ENCODE measurements around the gene TXNL4A. TPM values are rescaled to one million over a fixed set of nuclear protein-coding genes. Genes with fewer than 3 reads are reported as not detected.

Gene TXNL4A
- total and polyA plus RNA-seq, 2 donors (not counting 1 experiment from before 2014, with no cell fraction given) = 39.5 to 101 TPM

- no peak overlapping the region for H2AFZ ChIP-seq (ENCODE audit: low read length)
- H3K79me2 ChIP-seq (ENCODE audit: control insufficient read depth, insufficient read depth, low read length) = peaks cover 41% of the 10 kb centered on the region
- DNase-seq (ENCODE audit: low read depth in 2 of 2) = no peak
- no peak for TF ChIP-seq CTCF (conservative IDR thresholded peaks at IDR 0.05 in 1 of 2, IDR thresholded peaks at IDR 0.05 in 1 of 2; ENCODE audit: low read depth in 1 of 2, low read length in 2 of 2)
- no peak for TF ChIP-seq EZH2 (IDR thresholded peaks at IDR 0.05; ENCODE audit: low read length, missing control alignments)
- peak overlapping the region; percentile 97 for H3K4me2 ChIP-seq (ENCODE audit: extremely low read depth, insufficient read depth, low read length)
- no peaks in the 10 kb centered on the region for H3K36me3 ChIP-seq (ENCODE audit: control insufficient read depth, insufficient read depth, low read length)
- H3K27ac ChIP-seq (ENCODE audit: insufficient read depth, low read length) = peak overlapping the region; percentile 98
- no peaks in the 10 kb centered on the region for H3K9me3 ChIP-seq (ENCODE audit: control insufficient read depth, insufficient read depth, low read depth, low read length)
- peak overlapping the region; percentile 82 to 96 (median 90) for H3K4me3 ChIP-seq (replicated peaks in 1 of 4; ENCODE audit: control extremely low read depth in 1 of 4, insufficient read depth in 1 of 4, low read depth in 3 of 4, low read length in 4 of 4)
- H4K20me1 ChIP-seq (ENCODE audit: control insufficient read depth, extremely low read depth, insufficient read depth, low read length) = peaks cover 2% of the 10 kb centered on the region
- no peaks in the 10 kb centered on the region for H3K27me3 ChIP-seq (ENCODE audit: control insufficient read depth, insufficient read depth, low read length)
- H3K4me1 ChIP-seq (ENCODE audit: control insufficient read depth, extremely low read depth, insufficient read depth, low read length) = peaks cover 2% of the 10 kb centered on the region
- peak overlapping the region; percentile 97 for H3K9ac ChIP-seq (ENCODE audit: insufficient read depth, low read length)
Measured at GRCh38 chr18:79989195-79989497, 783 bp upstream of the TXNL4A start.

GRCh38 chr18:79988071-79988450 lies 302 bp downstream of the TXNL4A start:
- TF ChIP-seq EZH2 (IDR thresholded peaks at IDR 0.05; ENCODE audit: low read length, missing control alignments) = no peak
- peak; percentile 18 to 30 for TF ChIP-seq CTCF (conservative IDR thresholded peaks at IDR 0.05 in 1 of 2, IDR thresholded peaks at IDR 0.05 in 1 of 2; ENCODE audit: low read depth in 1 of 2, low read length in 2 of 2)
- Histone ChIP-seq H2AFZ (ENCODE audit: low read length) (peak overlapping the region; percentile 78), H4K20me1 (ENCODE audit: control insufficient read depth, extremely low read depth, insufficient read depth, low read length) (peaks cover 2% of the 10 kb centered on the region), H3K9me3 (ENCODE audit: control insufficient read depth, insufficient read depth, low read depth, low read length) (no peaks in the 10 kb centered on the region), H3K79me2 (ENCODE audit: control insufficient read depth, insufficient read depth, low read length) (peaks cover 52% of the 10 kb centered on the region), H3K27ac (ENCODE audit: insufficient read depth, low read length) (peak overlapping the region; percentile 98), H3K4me2 (ENCODE audit: extremely low read depth, insufficient read depth, low read length) (peak overlapping the region; percentile 90), H3K4me3 (replicated peaks in 1 of 4; ENCODE audit: control extremely low read depth in 1 of 4, insufficient read depth in 1 of 4, low read depth in 3 of 4, low read length in 4 of 4) (peak overlapping the region; percentile 82 to 96 (median 94)), H3K4me1 (ENCODE audit: control insufficient read depth, extremely low read depth, insufficient read depth, low read length) (peaks cover 2% of the 10 kb centered on the region), H3K9ac (ENCODE audit: insufficient read depth, low read length) (peak overlapping the region; percentile 97), H3K27me3 (ENCODE audit: control insufficient read depth, insufficient read depth, low read length) (no peaks in the 10 kb centered on the region), H3K36me3 (ENCODE audit: control insufficient read depth, insufficient read depth, low read length) (no peaks in the 10 kb centered on the region)
- peak; percentile 39 to 58 for DNase-seq (ENCODE audit: low read depth in 2 of 2)

DNA sequence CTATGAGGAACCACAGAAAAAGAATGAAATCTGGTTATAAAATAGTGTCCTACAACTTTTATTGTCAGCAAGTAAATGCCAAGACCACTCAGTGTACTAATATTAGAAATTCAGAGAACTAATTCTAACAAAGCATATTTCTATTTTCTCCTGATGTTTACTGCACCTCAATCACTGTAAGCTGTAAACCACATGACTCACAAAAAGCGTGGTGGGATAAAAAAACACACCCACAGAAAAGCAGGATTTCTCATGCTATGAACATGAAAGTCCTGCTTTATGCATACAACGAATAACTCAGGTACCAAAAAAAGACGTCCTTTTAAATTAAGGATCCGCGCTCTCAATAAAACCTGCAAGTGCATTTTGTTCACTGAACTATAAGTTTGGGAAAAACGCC lies 797 bp downstream of the TXNL4A start:
- peak; percentile 11 to 20 for DNase-seq (ENCODE audit: low read depth in 2 of 2)
- no peaks in the 10 kb centered on the region for H3K36me3 ChIP-seq (ENCODE audit: control insufficient read depth, insufficient read depth, low read length)
- peak overlapping the region; percentile 98 for H3K27ac ChIP-seq (ENCODE audit: insufficient read depth, low read length)
- H3K4me1 ChIP-seq (ENCODE audit: control insufficient read depth, extremely low read depth, insufficient read depth, low read length) = peaks cover 2% of the 10 kb centered on the region
- H3K9me3 ChIP-seq (ENCODE audit: control insufficient read depth, insufficient read depth, low read depth, low read length) = no peaks in the 10 kb centered on the region
- peaks cover 2% of the 10 kb centered on the region for H4K20me1 ChIP-seq (ENCODE audit: control insufficient read depth, extremely low read depth, insufficient read depth, low read length)
- H3K9ac ChIP-seq (ENCODE audit: insufficient read depth, low read length) = peak overlapping the region; percentile 97
- no peak overlapping the region for H2AFZ ChIP-seq (ENCODE audit: low read length)
- peaks cover 57% of the 10 kb centered on the region for H3K79me2 ChIP-seq (ENCODE audit: control insufficient read depth, insufficient read depth, low read length)
- peak overlapping the region; percentile 90 for H3K4me2 ChIP-seq (ENCODE audit: extremely low read depth, insufficient read depth, low read length)
- H3K27me3 ChIP-seq (ENCODE audit: control insufficient read depth, insufficient read depth, low read length) = no peaks in the 10 kb centered on the region
- H3K4me3 ChIP-seq (replicated peaks in 1 of 4; ENCODE audit: control extremely low read depth in 1 of 4, insufficient read depth in 1 of 4, low read depth in 3 of 4, low read length in 4 of 4) = peak overlapping the region; percentile 82 to 96 (median 94)
- no peak for TF ChIP-seq CTCF (conservative IDR thresholded peaks at IDR 0.05 in 1 of 2, IDR thresholded peaks at IDR 0.05 in 1 of 2; ENCODE audit: low read depth in 1 of 2, low read length in 2 of 2)
- TF ChIP-seq EZH2 (IDR thresholded peaks at IDR 0.05; ENCODE audit: low read length, missing control alignments) = no peak

Measured in fibroblast of lung (primary cell).